Natural killer cell treated with Interleukin-12 subunit alpha and Interleukin-12 subunit beta and Interleukin-15 and Interleukin-18, amount 100 ng/mL, for 72 hours (primary cell): Measurements from ENCODE around the gene MYO1E. TPM values are rescaled to one million over a fixed set of nuclear protein-coding genes. Genes with fewer than 3 reads are reported as not detected.
A peak's percentile ranks its signal among the peaks of the same experiment; 100 is the strongest.
"Not testable (repeated sequence)": the region's sequence is repeated elsewhere in the genome, so short reads cannot be mapped to it uniquely, and the experiment has no call there.

Experiments used
- ATAC-seq, 2 donors: fragments of 150-1000 bp; cut with Tn5 transposase in 1 of 2; sonication (Bioruptor Pico), chemical (Tn5 transposase) in 1 of 2; 2 replicates each; pipeline ENCODE4 v1.10.0; 2021
- DNase-seq: peaks from one replicate; pipeline ENCODE4 v3.0.0; 2022; ENCODE audit warnings: low spot score
- H3K27ac Mint-ChIP-seq, 2 donors: 1 replicate in 1 of 2; 2 replicates in 1 of 2; pipeline ENCODE4 v1.8.0; 2022; ENCODE audit warnings: mixed read lengths in 2 of 2, mild to moderate bottlenecking in 1 of 2, moderate library complexity in 1 of 2
- H3K27me3 Mint-ChIP-seq, 2 donors: 1 replicate in 1 of 2; 2 replicates in 1 of 2; pipeline ENCODE4 v1.8.0; 2022; ENCODE audit warnings: mixed read lengths in 2 of 2
- H3K36me3 Mint-ChIP-seq: one replicate; pipeline ENCODE4 v1.8.0; 2022; ENCODE audit warnings: mixed read lengths
- H3K4me1 Mint-ChIP-seq, 2 donors: 1 replicate in 1 of 2; 2 replicates in 1 of 2; pipeline ENCODE4 v1.8.0; 2022; ENCODE audit warnings: low read depth in 2 of 2, mixed read lengths in 2 of 2, mild to moderate bottlenecking in 1 of 2
- H3K4me3 Mint-ChIP-seq: one replicate; pipeline ENCODE4 v1.8.0; 2022; ENCODE audit warnings: mixed read lengths
- H3K9me3 Mint-ChIP-seq: 2 replicates; pipeline ENCODE4 v1.8.0; 2022; ENCODE audit warnings: mixed read lengths
- total RNA-seq, 2 donors: library from RNA; stranded (reverse); gene quantifications; one replicate each; pipeline ENCODE4 v1.2.3, GENCODE V29; 2022

Gene MYO1E
- total RNA-seq: 10 to 100 TPM in 1 of 2 donors, 1 to 10 TPM in 1; 3.7 to 20.0 TPM

- peak within 1 kb of the TSS; percentile 93 for H3K4me3 Mint-ChIP-seq
- H3K36me3 Mint-ChIP-seq: no peaks in the 10 kb centered on the region
- peak; percentile 75 to 84 for ATAC-seq
- H3K9me3 Mint-ChIP-seq: no peaks in the 10 kb centered on the region
- DNase-seq: peak; percentile 64
- H3K27me3 Mint-ChIP-seq: peaks cover 32 to 45% of the 10 kb centered on the region in 2 donors
- peaks cover 9 to 21% of the 10 kb centered on the region in 2 donors for H3K4me1 Mint-ChIP-seq
- H3K27ac Mint-ChIP-seq: peak within 1 kb of the TSS in 1 of 2 donors; percentile 82
Observed at GRCh38 chr15:59372352-59373211, at the start of gene MYO1E. Gene MYO1E, minus strand, starts transcription at chr15:59372871. Its CDS starts 371 bp downstream, at chr15:59372500.

- H3K9me3 Mint-ChIP-seq: no peaks in the 10 kb centered on the region
- no peak overlapping the region for H3K27ac Mint-ChIP-seq
- no peak overlapping the region for H3K4me3 Mint-ChIP-seq
- H3K4me1 Mint-ChIP-seq: peaks cover 12 to 26% of the 10 kb centered on the region in 2 donors
- peaks cover 16 to 29% of the 10 kb centered on the region in 2 donors for H3K27me3 Mint-ChIP-seq
- no peak for DNase-seq
- H3K36me3 Mint-ChIP-seq: peaks cover 5% of the 10 kb centered on the region
- ATAC-seq: no peak
Observed at GRCh38 chr15:59420986-59421618, 48.4 kb upstream of the MYO1E start.

GRCh38 chr15:59420108-59420507 lies 47.4 kb upstream of the MYO1E start:
- no peaks in the 10 kb centered on the region for H3K9me3 Mint-ChIP-seq
- H3K36me3 Mint-ChIP-seq: peaks cover 5% of the 10 kb centered on the region
- H3K4me3 Mint-ChIP-seq: no peak overlapping the region
- H3K4me1 Mint-ChIP-seq: peaks cover 12 to 26% of the 10 kb centered on the region in 2 donors
- no peak overlapping the region for H3K27ac Mint-ChIP-seq
- DNase-seq: no peak
- H3K27me3 Mint-ChIP-seq: peaks cover 16 to 31% of the 10 kb centered on the region in 2 donors
- ATAC-seq: peak; percentile 62 to 69

DNA sequence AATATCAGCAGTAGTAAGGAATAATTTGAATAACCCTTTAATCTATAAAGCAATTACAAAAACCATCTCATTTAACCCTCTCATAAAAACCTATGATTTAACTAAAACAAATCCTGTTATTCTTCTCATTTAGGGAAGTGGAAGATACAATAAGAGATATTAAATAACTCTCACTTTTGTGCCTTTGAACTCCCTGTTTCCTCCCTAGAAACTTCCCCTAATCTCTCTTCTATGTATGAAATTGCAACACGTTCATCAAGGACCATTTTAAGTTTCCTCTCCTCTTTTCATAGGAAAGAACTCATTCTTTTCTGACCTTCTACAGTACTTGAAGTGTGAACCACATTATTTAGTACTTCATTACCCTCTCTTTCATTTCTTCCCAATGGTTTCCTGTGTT lies 46.5 kb upstream of the MYO1E start:
- no peak overlapping the region for H3K27ac Mint-ChIP-seq
- H3K27me3 Mint-ChIP-seq: peaks cover 8 to 29% of the 10 kb centered on the region in 2 donors
- ATAC-seq (no peak), DNase-seq (no peak)
- peaks cover 12 to 26% of the 10 kb centered on the region in 2 donors for H3K4me1 Mint-ChIP-seq
- peaks cover 1% of the 10 kb centered on the region for H3K36me3 Mint-ChIP-seq
- no peaks in the 10 kb centered on the region for H3K9me3 Mint-ChIP-seq
- no peak overlapping the region for H3K4me3 Mint-ChIP-seq

DNA sequence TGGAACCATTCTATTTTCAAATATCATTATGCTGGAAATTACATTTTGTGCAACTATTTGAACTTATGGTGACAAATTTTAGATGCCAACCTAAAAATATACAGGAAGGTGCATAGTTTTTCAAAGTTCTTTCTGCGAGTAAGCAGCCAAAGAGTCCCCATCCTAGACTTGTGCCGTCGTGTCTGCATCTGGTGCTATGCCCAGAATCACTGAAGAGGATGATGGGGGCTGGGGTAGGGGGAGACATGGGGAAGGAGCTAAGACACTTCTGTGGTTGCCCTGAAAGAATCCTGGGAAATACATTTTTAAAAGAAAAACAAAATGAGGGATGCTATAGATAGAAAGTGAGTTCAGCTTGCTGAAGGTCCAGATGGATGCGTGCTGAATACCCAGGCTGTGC lies 44.1 kb upstream of the MYO1E start:
- H3K9me3 Mint-ChIP-seq: no peaks in the 10 kb centered on the region
- no peak overlapping the region for H3K4me3 Mint-ChIP-seq
- DNase-seq (no peak), ATAC-seq (no peak)
- H3K27ac Mint-ChIP-seq: no peak overlapping the region
- H3K4me1 Mint-ChIP-seq: peaks cover 29 to 44% of the 10 kb centered on the region in 2 donors
- H3K27me3 Mint-ChIP-seq: peaks cover 0 to 28% of the 10 kb centered on the region in 2 donors
- H3K36me3 Mint-ChIP-seq: no peaks in the 10 kb centered on the region

- no peak for ATAC-seq
- Mint-ChIP-seq H3K27me3 (peaks cover 0 to 20% of the 10 kb centered on the region in 2 donors), H3K27ac (no peak overlapping the region), H3K36me3 (no peaks in the 10 kb centered on the region), H3K4me1 (peaks cover 31 to 35% of the 10 kb centered on the region in 2 donors), H3K9me3 (no peaks in the 10 kb centered on the region), H3K4me3 (no peak overlapping the region)
- DNase-seq: no peak
Observed at GRCh38 chr15:59413577-59413976, 40.9 kb upstream of the MYO1E start.

DNA sequence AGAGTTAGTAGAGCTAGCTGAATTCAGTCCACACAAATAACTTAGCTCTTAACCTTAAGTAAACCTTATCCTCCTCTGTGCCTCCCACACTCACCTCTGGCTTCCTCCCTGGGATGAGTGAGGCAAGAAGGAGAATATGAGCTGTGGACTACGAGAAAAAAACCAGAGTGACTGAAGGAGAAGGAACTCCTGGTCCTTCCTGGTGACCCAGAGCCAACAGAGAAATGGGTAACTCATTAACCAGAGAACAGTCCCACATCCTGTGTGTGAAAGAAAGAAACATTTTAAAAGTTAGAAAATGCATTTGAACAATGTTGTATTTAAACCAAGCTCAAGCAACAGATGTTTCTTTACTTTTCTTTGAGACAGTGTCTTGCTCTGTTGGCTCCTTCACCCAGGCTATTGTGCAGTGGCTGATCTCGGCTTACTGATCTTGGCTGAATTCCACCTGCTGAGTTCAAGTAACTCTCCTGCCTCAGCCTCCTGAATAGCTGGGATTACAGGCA lies 37.8 kb upstream of the MYO1E start:
- DNase-seq (no peak), ATAC-seq (no peak)
- no peaks in the 10 kb centered on the region for H3K36me3 Mint-ChIP-seq
- H3K27ac Mint-ChIP-seq: no peak overlapping the region
- H3K27me3 Mint-ChIP-seq: peaks cover 9 to 18% of the 10 kb centered on the region in 2 donors
- peaks cover 25 to 34% of the 10 kb centered on the region in 2 donors for H3K4me1 Mint-ChIP-seq
- no peak overlapping the region for H3K4me3 Mint-ChIP-seq
- H3K9me3 Mint-ChIP-seq: no peaks in the 10 kb centered on the region

DNA sequence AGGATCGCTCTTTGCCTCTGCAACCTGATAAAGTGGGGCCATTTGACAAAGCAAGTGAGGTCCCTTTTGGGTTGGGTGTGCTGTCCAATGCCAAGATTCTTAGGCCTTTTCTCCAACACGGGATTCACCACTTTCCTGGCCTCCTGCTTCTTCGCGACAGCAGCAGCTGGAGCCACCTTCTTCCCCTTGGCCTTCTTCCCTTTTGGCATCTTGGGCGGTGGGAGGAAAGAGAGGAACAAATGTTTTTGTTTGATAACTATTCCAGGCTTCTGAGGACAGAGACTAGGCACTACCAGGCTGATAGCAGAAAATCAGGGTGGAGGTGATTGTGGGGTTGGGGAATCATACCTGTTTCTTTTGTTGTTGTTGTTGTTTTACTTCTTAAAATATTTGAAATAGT lies 35.3 kb upstream of the MYO1E start:
- no peak overlapping the region for H3K27ac Mint-ChIP-seq
- H3K4me1 Mint-ChIP-seq: peaks cover 19 to 28% of the 10 kb centered on the region in 2 donors
- ATAC-seq (no peak), DNase-seq (no peak)
- no peak overlapping the region for H3K4me3 Mint-ChIP-seq
- H3K9me3 Mint-ChIP-seq: no peaks in the 10 kb centered on the region
- no peaks in the 10 kb centered on the region for H3K36me3 Mint-ChIP-seq
- H3K27me3 Mint-ChIP-seq: peaks cover 9 to 16% of the 10 kb centered on the region in 2 donors

- Mint-ChIP-seq H3K27ac (no peak overlapping the region), H3K9me3 (no peaks in the 10 kb centered on the region), H3K4me1 (peaks cover 7 to 16% of the 10 kb centered on the region in 2 donors), H3K4me3 (no peak overlapping the region), H3K27me3 (peaks cover 11 to 23% of the 10 kb centered on the region in 2 donors), H3K36me3 (no peaks in the 10 kb centered on the region)
- ATAC-seq (no peak), DNase-seq (no peak)
Observed at GRCh38 chr15:59406446-59406845, 33.8 kb upstream of the MYO1E start.

DNA sequence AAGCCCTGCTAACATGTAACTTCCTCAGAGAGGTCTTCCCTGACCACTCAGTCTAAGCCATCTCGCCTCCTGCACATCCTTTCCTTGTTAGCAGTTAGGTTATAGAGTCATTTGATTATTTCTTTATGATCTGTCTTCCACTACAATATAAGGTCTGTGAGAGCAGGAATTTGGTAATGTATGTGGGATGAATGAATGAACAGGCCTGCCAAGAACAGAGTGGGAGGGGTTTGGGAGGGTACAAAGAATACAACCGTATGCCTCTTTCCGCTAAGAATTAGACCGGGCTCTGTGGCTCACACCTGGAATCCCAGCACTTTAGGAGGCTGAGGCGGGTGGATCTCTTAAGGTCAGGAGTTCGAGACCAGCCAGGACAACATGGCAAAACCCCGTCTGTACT lies 32.4 kb upstream of the MYO1E start:
- H3K27me3 Mint-ChIP-seq: peaks cover 20 to 34% of the 10 kb centered on the region in 2 donors
- no peaks in the 10 kb centered on the region for H3K36me3 Mint-ChIP-seq
- H3K9me3 Mint-ChIP-seq: no peaks in the 10 kb centered on the region
- ATAC-seq (no peak), DNase-seq (no peak)
- H3K27ac Mint-ChIP-seq: no peak overlapping the region
- H3K4me1 Mint-ChIP-seq: peaks cover 9% of the 10 kb centered on the region in 2 donors
- H3K4me3 Mint-ChIP-seq: no peak overlapping the region

DNA sequence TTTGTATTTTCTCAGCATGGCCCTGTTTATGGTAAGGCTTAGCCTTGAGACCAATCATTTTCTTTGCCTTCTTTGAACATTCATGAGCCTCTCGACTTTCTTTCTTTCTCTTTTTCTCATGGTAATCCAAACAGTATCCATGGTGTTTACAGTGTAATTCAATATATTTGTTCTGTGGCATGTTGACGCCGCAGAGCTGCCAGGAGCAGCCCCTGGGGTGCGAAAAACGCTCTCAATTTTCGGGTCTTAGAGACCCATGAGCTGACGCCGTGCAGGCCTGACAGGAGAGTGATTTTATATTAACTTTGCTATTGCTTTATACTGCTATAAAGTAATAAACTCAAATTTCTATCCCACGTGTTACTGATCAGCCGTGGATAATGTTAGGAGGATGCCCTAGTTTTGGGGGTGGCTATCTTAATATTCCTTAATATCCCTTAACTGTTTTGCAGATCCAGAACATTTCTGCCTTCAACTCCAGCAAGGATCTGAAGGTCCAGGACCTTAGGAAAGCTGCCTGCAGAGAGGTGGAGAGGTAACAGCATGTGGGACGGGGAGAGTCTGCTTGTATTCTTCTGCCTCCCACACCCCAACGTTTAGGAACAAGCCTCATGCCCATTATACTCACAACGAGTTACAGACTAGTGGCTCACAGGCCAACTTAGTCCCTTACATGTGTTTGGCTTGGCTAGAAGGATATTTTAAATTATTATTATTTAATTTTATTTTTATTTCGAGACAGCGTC lies 29.3 kb upstream of the MYO1E start:
- no peak for ATAC-seq
- Mint-ChIP-seq H3K36me3 (no peaks in the 10 kb centered on the region), H3K9me3 (no peaks in the 10 kb centered on the region), H3K4me1 (peaks cover 12 to 14% of the 10 kb centered on the region in 2 donors), H3K4me3 (no peak overlapping the region), H3K27me3 (peaks cover 31 to 51% of the 10 kb centered on the region in 2 donors), H3K27ac (no peak overlapping the region)
- DNase-seq: no peak

DNA sequence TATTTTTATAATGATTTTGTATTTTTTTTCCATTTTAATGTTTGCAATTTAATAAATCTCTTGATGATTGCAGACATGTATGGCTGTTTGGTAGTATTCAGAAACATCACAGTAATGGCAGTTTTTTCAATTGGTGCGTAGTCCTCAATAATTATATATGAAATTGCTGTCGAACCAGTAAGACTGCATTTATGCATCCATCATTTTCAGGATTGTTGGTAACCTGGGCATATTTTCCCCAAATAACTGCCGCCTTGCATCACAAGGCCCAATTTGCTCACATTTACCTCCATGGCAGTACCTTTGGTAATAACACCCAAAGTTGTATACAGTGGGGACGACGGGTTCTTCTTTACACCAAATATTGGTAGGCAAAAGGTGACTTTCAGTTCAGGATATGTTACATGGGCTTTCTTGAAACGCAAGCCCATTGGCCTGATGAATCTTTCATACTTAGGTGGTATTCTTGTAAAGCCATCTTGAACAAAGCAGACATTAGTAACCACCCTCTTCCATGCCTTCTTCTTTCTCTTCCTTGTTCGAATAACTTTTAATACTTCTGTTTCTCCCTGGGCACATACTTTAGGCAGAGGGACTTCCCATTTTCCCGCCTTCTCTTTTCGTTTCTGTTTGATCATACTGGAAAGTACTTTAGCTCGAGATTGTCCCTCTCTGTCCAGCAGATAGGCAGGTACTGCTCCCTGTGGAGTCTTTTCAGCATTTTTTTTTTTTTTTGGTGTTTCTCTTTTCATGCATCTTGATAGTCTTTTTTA lies 28.6 kb upstream of the MYO1E start:
- H3K4me1 Mint-ChIP-seq: peaks cover 14% of the 10 kb centered on the region in 2 donors
- peaks cover 35 to 58% of the 10 kb centered on the region in 2 donors for H3K27me3 Mint-ChIP-seq
- not testable (repeated sequence) for H3K36me3 Mint-ChIP-seq, DNase-seq, H3K27ac Mint-ChIP-seq, ATAC-seq, H3K4me3 Mint-ChIP-seq, H3K9me3 Mint-ChIP-seq
